Globus pallidus (tissue), 1 donor: ENCODE results near the gene ZNF397.

ENCODE experiments used
- DNase-seq: peaks from one replicate; pipeline ENCODE4 v3.0.0-alpha.2; 2015; ENCODE audit warnings: low spot score

Gene ZNF397

DNA sequence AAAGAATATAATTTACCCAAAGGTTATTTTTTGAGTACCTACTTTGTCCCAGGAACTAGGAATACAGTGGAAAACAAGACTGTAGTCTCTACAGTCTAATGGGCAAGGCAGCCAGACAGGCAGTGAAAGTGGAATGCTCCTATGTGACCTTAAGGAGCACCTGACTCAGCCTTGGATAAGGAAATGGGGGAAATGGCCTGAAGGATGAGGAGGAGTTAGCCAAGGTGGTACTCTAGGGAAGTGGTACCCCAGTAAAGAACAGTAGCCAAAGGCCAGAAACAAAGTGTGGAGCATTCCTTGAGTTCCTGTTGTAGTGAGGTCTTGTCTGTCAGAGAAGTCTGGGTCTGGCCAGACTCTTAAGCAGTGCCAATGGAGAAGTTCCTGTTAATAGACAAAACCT lies 6.0 kb downstream of the ZNF397 start:
- DNase-seq = no peak

DNA sequence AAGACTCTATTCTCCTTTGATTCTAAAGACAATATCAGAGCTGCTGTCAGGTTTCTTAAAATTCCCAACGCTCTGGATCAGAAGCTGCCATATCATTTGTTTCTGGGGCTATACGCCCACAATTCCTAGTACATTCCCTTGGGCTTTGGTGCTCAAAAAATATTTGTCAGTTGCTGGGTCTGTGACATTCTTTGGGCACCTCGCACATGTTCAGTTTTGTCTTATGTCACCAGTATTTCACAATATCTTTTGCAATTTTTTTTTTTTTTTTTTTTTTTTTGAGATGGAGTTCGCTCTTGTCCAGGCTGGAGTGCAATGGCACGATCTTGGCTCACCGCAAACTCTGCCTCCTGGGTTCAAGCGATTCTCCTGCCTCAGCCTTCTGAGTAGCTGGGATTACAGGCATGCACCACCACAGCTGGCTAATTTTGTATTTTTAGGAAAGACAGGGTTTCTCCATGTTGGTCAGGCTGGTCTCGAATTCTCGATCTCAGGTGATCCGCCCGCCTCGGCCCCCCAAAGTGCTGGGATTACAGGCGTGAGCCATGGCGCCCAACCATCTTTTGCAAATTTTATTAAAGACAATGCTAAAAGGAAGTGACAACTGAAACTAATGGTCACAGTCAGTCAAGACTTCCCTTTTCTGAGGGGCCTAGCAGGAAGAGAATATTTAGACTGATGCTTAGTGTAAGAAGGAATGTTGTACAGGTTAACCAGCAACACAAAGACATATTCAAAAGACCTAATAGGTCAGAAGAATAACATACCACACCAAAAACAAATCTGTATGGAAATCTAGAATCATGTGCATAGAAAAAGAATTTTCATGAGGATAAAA lies 6.8 kb downstream of the ZNF397 start:
- DNase-seq = no peak

DNA sequence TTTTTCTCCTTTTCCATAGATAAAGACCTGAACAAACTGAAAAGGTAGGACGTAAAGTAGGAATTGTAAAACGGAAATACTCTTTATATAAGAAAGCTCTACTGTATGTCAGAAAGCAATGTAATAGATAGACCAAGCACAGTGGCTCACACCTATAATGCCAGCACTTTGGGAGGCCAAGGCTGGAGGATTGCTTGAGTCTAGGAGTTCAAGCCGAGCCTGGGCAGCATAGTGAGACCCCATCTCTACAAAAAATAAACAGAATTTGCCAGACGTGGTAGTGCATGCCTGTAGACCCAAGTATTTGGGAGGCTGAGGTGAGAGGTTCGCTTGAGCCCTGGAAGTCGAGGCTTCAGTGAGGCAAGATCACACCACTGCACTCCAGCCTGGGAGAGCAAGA lies 7.6 kb downstream of the ZNF397 start:
- DNase-seq = no peak

DNA sequence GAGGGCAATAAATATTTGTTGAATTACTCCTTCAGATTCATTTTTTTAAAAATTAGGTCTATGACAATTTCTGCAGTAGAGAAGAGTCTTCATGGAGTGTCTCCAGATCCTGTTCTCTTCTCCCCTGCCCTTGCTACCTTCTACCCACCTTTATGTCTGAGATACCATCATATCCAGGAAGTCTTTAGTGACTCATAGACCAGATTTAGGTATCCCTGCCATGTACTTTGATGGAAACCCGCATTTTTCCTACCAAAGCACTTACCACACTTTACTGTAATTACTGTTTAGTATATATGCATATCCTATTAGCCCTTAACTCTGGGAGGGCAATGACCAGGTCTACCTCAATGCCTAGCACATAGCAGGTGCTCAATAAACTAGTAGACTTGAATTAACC lies 11.6 kb downstream of the ZNF397 start:
- DNase-seq = no peak

DNA sequence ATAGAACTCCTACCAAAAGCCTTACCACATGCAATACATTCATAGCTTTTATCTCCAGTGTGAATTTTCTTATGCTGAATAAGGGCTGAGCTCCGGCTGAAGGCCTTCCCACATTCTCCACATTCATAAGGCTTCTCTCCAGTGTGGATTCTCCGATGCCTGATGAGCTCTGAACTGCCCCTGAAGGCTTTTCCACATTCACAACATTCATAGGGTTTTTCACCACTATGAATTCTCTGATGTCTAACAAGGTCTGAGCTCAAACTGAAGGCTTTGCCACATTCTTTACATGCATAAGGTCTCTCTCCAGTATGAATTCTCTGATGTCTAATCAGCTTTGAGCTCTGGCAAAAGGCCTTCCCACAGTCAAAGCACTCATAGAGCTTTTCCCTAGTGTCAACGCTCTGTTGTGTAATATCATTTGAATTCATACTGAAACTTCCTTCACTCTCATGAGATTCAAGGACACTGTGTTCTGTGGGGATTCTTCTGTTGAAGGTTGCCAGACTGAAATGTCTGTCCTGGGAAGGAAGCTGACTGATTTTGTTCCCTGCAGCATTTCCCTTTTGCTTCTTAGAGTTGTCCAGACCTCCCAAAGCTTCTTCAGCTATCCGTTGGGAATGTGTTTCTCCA lies 12.9 kb downstream of the ZNF397 start:
- no peak for DNase-seq

DNA sequence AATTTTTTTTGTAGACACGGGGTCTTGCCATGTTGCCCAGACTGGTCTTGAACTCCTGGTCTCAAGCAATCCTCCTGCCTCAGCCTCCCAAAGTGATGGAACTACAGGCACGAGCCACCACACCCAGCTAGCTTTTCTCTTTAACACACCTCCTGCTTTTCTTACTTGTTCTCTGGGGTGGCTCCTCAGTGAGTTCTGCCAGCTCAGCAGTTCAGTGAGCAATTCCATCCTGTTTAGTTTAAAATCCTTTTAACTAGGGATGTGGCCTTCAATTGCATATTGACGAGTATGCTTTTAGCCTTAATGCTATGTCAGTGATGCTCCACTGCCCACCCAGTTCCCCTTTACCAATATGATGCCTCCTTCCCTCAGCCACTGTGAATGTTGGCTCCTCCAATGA lies 16.1 kb downstream of the ZNF397 start:
- DNase-seq = no peak

DNA sequence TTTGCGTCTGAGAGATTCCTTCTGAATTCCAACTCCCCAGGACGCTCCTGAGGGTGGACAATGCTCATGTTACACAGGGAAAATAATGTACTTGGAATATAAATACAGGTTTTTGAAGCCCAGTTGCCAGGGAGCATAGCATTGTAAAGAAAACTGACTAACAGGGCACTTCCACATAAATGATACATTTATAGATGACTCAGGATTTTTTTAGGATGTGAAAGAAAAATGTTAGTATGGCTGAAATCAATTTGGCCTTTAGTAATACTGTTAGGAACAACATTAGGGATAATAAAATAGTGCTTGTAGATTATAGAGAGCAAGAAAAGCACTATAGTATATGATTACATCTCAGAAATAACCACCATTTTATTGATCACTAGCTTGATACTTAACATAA lies 23.6 kb downstream of the ZNF397 start:
- DNase-seq = no peak

DNA sequence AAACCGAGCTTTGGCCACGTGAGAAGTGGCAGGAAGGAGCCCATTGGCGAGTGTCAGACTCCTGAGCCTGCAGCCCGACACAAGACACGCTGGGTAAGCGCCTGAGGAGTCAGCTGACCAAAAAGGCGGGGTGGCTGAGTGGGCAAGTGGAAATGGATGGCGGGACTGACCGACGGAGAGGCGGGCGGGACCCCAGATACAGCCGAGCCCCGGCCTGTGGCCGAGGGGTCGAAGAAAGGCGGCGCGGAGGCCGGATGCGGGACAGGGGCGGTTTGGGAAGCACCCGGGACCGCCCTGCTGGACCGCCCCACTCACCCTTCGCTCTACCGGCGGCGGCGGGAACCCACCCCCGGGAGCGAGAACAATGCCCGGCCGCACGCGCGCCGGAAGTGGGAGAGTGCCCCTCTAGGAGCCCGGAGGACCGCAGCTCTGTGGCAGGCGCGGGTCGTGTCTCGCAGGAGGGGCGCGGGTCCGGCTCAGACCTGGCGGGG lies 26.4 kb downstream of the ZNF397 start:
- peak; percentile 79 for DNase-seq

DNA sequence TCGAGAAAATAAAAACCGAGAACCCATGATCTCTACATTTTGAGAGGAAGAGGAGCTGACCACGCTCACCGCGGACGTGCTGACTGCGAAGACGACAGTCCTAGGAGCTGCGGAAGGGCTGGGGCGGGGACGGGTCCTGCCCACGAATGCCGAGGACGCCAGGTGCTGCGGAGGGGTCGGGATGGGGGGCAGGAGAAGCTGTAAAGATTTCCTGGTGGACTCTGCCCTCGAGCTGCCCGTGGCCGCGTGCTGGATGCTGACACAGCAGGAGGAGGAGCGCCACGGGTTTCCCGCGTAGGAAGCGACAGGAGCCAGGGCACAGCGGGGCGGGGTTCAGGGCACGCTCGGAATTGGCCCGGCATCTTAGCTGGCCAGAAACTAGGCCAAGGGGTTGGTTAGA lies 27.0 kb downstream of the ZNF397 start:
- DNase-seq = no peak

DNA sequence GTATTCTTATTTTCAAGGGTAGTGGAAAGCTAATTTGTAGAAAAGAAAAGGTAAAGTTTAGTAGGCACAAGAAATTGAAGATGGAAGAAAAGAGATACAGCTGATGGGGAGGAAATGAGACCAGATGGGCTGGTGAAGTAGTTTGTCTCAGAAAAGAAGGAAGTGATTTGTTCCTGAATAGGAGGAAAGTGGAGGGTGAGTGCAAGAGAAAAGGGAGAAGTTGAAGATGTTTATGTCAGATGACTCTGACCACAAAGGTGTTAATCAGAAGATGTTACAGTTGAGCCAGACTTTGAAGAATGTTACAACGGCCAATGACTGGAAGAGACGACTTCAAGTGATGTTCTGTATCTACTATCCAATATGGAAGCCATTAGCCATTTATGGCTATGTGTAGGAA lies 28.0 kb downstream of the ZNF397 start:
- DNase-seq = no peak

DNA sequence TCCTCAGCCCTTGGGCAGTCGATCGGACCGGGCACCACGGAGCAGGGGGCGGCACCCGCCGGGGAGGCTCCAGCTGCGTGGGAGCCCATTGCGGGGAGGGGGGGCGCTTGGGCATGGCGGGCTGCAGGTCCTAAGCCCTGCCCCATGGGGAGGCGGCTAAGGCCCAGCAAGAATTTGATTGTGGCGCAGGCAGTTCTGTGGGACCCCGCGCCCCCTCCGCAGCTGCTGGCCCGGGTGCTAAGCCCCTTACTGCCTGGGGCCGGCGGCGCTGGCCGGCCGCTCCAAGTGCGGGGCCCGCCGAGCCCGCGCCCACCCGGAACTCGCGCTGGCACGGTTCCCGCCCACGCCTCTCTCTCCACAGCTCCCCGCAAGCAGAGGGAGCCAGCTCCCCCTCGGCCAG lies 30.8 kb downstream of the ZNF397 start:
- no peak for DNase-seq

DNA sequence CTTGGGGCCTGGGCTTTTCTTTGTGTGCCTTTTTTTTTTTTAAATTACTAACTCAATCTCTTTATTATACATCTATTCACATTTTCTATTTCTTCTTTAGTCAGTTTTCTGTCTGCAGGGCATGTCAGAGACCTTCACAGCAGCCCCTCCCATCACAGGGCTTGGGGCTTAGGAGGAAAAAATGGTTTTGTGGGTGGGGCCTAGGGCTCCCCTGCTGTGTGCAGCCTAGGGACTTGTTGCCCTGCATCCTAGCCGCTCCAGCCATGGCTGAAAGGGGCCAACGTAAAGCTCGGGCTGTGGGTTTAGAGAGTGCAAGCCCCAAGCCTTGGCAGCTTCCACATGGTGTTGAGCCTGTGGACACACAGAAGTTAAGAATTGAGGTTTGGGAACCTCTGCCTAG lies 35.4 kb downstream of the ZNF397 start:
- no peak for DNase-seq

DNA sequence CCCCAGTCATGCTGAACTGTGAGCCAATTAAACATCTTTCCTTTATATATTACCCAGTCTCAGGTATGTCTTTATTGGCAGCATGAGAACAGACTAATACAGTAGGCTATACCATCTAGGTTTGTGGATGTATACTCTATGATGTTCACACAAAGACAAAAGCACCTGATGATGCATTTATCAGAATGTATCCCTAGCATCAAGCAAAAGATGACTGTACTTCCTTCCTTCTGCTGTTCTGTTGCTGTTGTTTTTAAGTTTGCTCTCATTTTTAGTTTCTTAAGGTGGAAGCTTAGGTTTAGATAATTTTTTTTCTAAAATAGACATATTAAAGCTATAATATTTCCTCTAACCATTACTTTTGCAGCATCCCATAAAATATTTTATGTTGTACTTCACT lies 36.8 kb downstream of the ZNF397 start:
- DNase-seq = no peak

DNA sequence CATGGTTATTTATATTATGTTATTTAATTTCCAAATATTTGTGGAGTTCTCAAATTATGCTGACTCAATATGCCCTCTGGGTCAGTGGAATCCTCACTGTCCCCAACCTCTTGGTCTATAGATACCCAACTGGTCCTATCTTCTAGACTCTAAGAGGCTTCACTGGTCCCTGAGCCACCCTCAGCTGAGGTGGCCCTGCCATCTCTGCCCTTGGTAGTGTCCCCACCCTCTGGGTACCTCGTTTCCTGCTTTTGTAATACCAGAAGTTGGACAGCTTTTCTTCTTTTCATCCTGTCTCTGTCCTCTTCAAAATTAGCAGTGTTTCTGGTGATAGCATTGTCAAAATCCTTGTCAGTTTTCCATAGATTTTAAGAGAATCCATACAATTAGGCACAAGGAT lies 37.3 kb downstream of the ZNF397 start:
- no peak for DNase-seq

DNA sequence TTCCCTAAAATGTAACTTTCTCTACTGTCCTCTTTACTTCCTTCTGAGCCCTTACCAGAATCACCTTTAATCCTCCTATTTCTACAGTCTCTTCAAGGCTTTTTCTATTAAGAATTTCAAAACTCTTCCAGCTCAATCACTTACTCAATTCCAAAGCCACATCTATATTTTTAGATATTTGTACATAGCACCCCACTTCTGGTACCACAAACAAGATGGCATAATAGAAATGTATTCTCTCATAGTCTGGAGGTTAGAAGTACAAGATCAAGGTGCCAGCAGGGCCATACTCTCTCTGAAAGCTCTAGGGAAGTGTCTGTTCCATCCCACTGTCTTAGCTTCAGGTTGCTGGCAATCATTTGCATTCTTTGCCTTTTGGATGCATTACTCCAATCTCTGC lies 38.1 kb downstream of the ZNF397 start:
- DNase-seq = no peak

DNA sequence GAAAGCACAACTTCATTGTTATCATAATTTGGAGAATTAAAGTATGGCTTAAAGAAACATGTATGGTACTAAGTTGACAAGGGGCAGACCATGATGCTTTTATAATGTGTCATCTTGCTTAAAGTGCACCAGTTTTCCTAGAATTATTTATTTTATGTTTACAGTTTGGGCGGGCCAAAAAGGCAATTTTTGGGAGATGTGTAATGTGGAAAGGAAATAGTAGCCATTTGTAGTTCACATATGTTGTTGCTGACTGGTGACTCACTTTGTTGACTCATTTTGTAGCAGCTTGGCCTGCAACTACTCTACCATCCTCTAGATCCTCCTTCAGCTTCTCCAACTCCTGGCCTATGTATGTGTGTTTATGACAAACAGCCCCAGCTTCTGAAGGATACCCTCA lies 41.5 kb downstream of the ZNF397 start:
- DNase-seq = no peak

DNA sequence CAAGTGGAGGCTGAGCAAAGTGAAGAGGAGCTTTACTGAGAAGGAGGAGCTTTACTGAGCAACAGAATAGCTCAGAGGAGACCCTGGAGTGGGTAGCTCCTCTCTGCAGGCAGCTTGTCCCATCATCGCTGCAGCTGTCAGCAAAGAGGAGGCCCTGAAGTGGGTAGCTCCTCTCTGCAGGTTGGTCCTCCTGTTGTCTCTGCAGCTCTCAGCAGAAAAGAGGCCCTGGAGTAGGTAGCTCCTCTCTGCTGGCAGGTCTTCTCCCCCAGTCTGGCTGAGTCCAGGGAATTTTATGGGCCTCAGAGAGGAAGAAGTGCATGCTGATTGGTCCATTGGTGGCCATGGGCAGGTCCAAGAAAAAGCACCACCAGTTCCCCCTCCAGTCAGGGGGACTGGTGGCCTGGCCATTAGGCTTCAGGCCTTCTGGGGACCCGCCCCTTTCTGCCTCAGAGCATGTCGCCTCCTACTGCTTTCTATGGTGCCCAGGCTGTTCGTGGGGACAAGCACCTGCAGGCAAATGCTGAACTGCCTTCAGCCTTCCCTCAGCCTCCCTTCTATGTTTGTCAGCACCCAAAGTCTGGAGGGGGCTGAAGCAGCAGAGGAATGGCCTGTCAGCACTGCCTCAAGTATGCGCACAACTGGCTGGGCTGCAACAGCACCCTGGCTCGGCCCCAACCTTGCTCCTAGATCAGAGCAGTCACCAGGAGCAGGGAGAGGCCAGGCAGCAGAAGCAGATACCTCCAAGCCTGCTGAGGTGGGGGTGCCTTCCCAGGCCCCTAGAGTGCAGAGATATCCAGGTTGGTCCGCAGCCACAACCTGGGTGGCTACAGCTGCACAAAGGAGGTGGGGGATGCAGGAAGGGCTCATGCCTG lies 43.3 kb downstream of the ZNF397 start:
- no peak for DNase-seq

DNA sequence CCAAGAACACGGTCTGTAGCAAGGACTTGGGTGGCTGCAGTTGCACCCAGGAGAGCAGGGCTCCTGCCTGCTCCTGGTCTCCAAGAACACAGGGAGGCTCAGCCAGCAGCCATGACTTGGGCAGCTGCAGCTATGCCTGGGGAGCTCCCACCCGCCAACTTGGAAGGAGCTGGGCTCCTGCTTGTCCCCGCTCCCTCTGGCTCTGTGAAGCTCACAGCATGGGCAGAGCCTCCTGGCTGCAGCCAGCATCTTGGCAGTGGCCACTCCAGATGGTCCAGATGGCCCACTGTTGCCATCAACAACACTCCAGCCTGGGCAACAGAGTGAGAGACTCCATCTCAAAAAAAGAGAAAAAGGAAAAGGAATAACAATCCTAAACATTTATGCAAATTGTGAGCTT lies 44.0 kb downstream of the ZNF397 start:
- no peak for DNase-seq

DNA sequence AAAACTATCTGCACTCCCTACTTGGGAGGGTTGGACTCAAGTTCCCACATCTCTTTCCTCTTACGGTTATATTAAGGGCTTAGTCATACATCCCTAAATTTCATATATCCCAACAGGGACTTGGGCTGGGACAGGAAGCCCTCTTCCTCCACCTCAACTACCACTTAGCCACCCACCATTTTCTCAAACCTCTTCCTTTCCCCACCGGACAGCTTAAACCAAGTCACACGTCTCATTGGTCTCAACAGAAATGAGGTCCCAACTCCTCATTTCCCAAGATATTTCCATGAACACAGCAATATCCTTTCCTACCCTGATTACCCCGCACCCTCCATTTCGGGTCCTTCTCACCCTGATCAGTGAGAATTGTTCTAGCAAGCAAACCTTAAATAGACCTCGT lies 48.5 kb downstream of the ZNF397 start:
- DNase-seq = no peak

DNA sequence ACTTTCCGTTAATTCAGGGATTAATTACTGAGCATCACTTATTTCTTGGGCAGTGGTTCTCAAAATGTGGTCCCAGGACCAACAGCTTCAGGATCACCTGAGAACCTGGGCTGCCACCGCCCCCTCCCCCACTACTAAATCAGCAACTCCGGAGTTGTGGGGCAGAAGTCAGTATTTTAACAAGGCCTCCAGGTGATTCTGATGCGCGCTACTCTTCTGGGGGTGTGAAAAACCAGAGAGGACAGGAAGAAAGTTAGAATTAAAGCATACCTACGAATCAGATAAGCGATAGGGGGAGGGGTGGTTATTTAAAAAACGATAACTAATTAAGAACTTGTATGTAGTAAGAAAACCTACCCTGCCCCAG lies 48.9 kb downstream of the ZNF397 start:
- no peak for DNase-seq

DNA sequence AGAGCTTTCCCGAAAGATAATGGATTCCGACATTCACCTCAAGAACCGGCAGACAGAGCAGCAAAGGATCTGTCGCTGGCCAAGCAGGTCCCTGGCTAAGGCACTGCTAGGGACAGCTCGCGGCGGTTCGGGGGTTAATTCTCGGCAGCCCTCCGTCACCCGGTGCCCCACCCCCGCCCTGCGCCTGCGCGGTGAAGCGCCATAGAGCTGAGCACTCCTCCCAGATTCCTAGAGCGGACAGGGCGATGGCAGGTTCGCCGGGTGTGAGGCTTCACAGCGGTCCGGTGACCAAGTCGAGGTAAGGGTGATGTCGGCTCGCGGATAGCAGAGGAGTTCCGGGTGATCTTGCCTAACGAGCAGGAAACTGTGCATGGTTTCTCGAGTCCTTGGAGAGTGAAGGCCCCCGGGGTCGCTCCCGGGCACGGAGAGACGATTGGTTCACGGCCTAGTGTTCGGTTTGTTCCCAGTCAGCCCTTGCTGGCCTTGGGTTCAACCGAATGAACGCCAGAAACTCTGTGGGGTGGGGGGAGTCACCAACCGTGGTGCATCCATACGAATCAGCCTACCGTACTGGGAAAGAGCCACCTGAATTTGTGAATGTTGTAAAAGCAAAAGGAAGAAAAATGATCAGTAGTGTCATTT lies 49.4 kb downstream of the ZNF397 start, which contains the start of gene ZSCAN30:
TSS of gene ZSCAN30 (minus strand) at position 136 of the 642 bp plus-strand sequence. CDS start 25,877 bp downstream, outside the sequence.
- DNase-seq = peak; percentile 93

DNA sequence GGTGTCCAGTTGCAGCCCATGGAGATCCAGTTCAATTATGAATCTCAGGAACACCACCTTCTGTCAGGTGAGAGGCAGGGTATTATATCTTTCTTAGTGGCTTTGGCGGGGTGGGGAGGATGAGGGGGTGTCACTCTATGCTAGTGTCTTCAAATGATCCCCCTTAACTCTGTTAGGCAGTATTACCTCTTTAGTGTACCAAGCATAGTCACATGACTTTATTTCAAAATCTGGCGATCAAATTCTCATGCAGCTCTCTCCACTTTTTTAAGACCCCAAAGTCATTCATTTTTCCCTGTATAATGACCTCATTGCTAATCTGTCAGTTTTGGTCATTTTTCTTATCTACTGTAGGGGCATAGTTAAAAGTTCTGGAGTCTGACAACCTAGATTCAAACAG lies 50.3 kb downstream of the ZNF397 start:
- no peak for DNase-seq
